Endothelial cell of umbilical vein (primary cell): ENCODE results near the gene ZNF774. TPM values are rescaled to one million over a fixed set of nuclear protein-coding genes. Genes with fewer than 3 reads are reported as not detected.

Experiments
- BruUV-seq: library from RNA; stranded (reverse); fragments of 400-500 nt; replicated peaks from 2 replicates; lab custom pipeline; 2021; lab: Mats Ljungman, UMichigan
- CTCF ChIA-PET: fragments of 300-600, 350-600 bp; sonication (Branson Sonifier 250); formaldehyde crosslinking; loops from one replicate; lab custom pipeline; 2021; ENCODE audit warnings: antibody characterized with exemption, inconsistent platforms; lab: Charles Lee
- POLR2A ChIA-PET: fragments of 300-600, 350-600 bp; sonication (Branson Sonifier 250); formaldehyde crosslinking; loops from one replicate; lab custom pipeline; 2021; ENCODE audit warnings: antibody characterized with exemption, inconsistent platforms; lab: Charles Lee
- DNase-seq: peaks from one replicate; pipeline ENCODE4 v3.0.0-alpha.2; 2011; ENCODE audit warnings: low read depth, low spot score
- FAIRE-seq: peaks from 2 replicates; lab custom pipeline; 2011; peaks lifted over from hg19 to GRCh38; lab: Jason Lieb, UNC
- H2AFZ ChIP-seq: 2 replicates; pipeline ENCODE4 v1.6.0; 2012; ENCODE audit warnings: low read depth, low read length, control low read depth, inconsistent platforms
- H3K27ac ChIP-seq: 2 replicates; pipeline ENCODE4 v1.5.1; 2011; ENCODE audit warnings: low read depth, mild to moderate bottlenecking, control low read depth, low read length, moderate library complexity; ENCODE audit not compliant: insufficient read depth
- H3K27me3 ChIP-seq, 2 experiments: 2 replicates each; pipeline versions ENCODE4 v1.6.0 to v1.6.1; 2011; ENCODE audit warnings: low read length in 2 of 2, mixed read lengths in 1 of 2; ENCODE audit not compliant: control insufficient read depth in 2 of 2, insufficient read depth in 2 of 2
- H3K36me3 ChIP-seq, 2 experiments: 2 replicates in 1 of 2; 3 replicates in 1 of 2; pipeline ENCODE4 v1.5.1; 2011; ENCODE audit warnings: low read length in 2 of 2, mild to moderate bottlenecking in 1 of 2, moderate library complexity in 1 of 2; ENCODE audit not compliant: control insufficient read depth in 2 of 2, insufficient read depth in 2 of 2; ENCODE audit errors: extremely low read depth in 1 of 2
- H3K4me1 ChIP-seq: 3 replicates; pipeline ENCODE4 v1.5.1; 2011; ENCODE audit warnings: mild to moderate bottlenecking, low read length; ENCODE audit not compliant: control insufficient read depth, insufficient read depth; ENCODE audit errors: extremely low read depth
- H3K4me2 ChIP-seq: 2 replicates; pipeline ENCODE4 v1.6.1; 2011; ENCODE audit warnings: low read length, control low read depth, mixed read lengths; ENCODE audit not compliant: insufficient read depth
- H3K4me3 ChIP-seq, 3 experiments: fragments of 200-600 bp in 1 of 3; sonication (generic), shearing (Covaris generic) in 1 of 3; replicated peaks in 1 of 3; 2 replicates each; pipeline ENCODE4 v1.5.1; 2011 to 2016; ENCODE audit warnings: control low read depth in 3 of 3, low read length in 3 of 3, mild to moderate bottlenecking in 2 of 3, inconsistent platforms in 1 of 3, low read depth in 1 of 3, moderate library complexity in 1 of 3; ENCODE audit not compliant: insufficient read depth in 1 of 3
- H3K79me2 ChIP-seq: 2 replicates; pipeline ENCODE4 v1.6.0; 2012; ENCODE audit warnings: low read length, inconsistent platforms; ENCODE audit not compliant: control insufficient read depth, insufficient read depth
- H3K9ac ChIP-seq: replicated peaks from 2 replicates; pipeline ENCODE3; 2011; ENCODE audit warnings: low read length, control low read depth; ENCODE audit not compliant: insufficient read depth; ENCODE audit errors: extremely low read depth
- H3K9me1 ChIP-seq: replicated peaks from 3 replicates; pipeline ENCODE4 v1.6.0; 2011; ENCODE audit warnings: mild to moderate bottlenecking, low read length; ENCODE audit not compliant: control insufficient read depth, insufficient read depth; ENCODE audit errors: extremely low read depth
- H3K9me3 ChIP-seq: replicated peaks from 2 replicates; pipeline ENCODE4 v1.5.1; 2012; ENCODE audit warnings: low read length, inconsistent platforms; ENCODE audit not compliant: control insufficient read depth, insufficient read depth
- H4K20me1 ChIP-seq: replicated peaks from 2 replicates; pipeline ENCODE3; 2011; ENCODE audit warnings: mild to moderate bottlenecking, low read length; ENCODE audit not compliant: control insufficient read depth, insufficient read depth; ENCODE audit errors: extremely low read depth
- CTCF ChIP-seq, 2 donors: IDR thresholded peaks; 1 replicate in 1 of 2; 2 replicates in 1 of 2; pipeline ENCODE4 v1.5.1; 2011; ENCODE audit warnings: low read length in 2 of 2, mild to moderate bottlenecking in 2 of 2, moderate library complexity in 2 of 2, control low read depth in 1 of 2, inconsistent platforms in 1 of 2, low read depth in 1 of 2; ENCODE audit not compliant: insufficient read depth in 1 of 2; ENCODE audit errors: extremely low read depth in 1 of 2
- EZH2 ChIP-seq: IDR thresholded peaks from 2 replicates; pipeline ENCODE4 v1.6.1; 2012; ENCODE audit warnings: borderline replicate concordance, low read depth, mild to moderate bottlenecking, moderate library complexity, low read length, inconsistent platforms; ENCODE audit not compliant: severe bottlenecking
- FOS ChIP-seq: IDR thresholded peaks from 2 replicates; pipeline ENCODE4 v1.6.1; 2011; ENCODE audit warnings: mild to moderate bottlenecking, low read length, moderate library complexity, borderline replicate concordance; ENCODE audit not compliant: insufficient read depth
- GATA2 ChIP-seq: IDR thresholded peaks from 2 replicates; pipeline ENCODE4 v1.7.0; 2011; ENCODE audit warnings: low read depth, mild to moderate bottlenecking, moderate library complexity, mixed read lengths, low read length; ENCODE audit not compliant: insufficient read length, insufficient read depth
- JUN ChIP-seq: IDR thresholded peaks from 2 replicates; pipeline ENCODE4 v1.6.1; 2011; ENCODE audit warnings: borderline replicate concordance, low read depth; ENCODE audit not compliant: insufficient read length, insufficient read depth
- MAX ChIP-seq: IDR thresholded peaks from 2 replicates; pipeline ENCODE4 v1.6.1; 2011; ENCODE audit not compliant: insufficient read depth, insufficient read length
- MYC ChIP-seq: IDR thresholded peaks from one replicate; pipeline ENCODE4 v1.6.1; 2011; ENCODE audit warnings: mild to moderate bottlenecking, low read depth, low read length
- POLR2A ChIP-seq: IDR thresholded peaks from 2 replicates; pipeline ENCODE4 v1.6.1; 2012; ENCODE audit warnings: low read depth, mild to moderate bottlenecking, control low read depth, low read length
- POLR2AphosphoS5 ChIP-seq: IDR thresholded peaks from 2 replicates; pipeline ENCODE4 v1.6.1; 2012; ENCODE audit warnings: low read depth, mild to moderate bottlenecking, control low read depth, low read length, moderate library complexity; ENCODE audit not compliant: insufficient read depth
- dilution Hi-C: fragments of 300-500 bp; cut with MboI; formaldehyde crosslinking; loops from one replicate; pipeline ENCODE4 v1.15.0; 2019; ENCODE audit warnings: low sequenced_read_pairs; ENCODE audit not compliant: extremely low pct_ligation_motif_present
- intact Hi-C: fragments of 100-400 bp; cut with micrococcal nuclease; formaldehyde crosslinking; loops from one replicate; pipeline ENCODE4 v1.10.0; 2022
- polyA plus RNA-seq, 4 experiments: library from polyadenylated mRNA; depleted of rRNA in 3 of 4; stranded (reverse) in 3 of 4; unstranded in 1 of 4; fragments of >200 nt; gene quantifications; 2 replicates each; pipeline versions ENCODE4 v1.2.1 to v1.2.3, GENCODE V29; 2011 to 2012; ENCODE audit warnings: missing spikeins in 1 of 4
- total RNA-seq: library from RNA; stranded (reverse); gene quantifications from 2 replicates; pipeline ENCODE4 v1.2.3, GENCODE V29; 2021

ZNF774 gene
- total and polyA plus RNA-seq, 2 donors (not counting 3 experiments of a cell fraction or from before 2014, with no cell fraction given): 0.98 to 2.6 TPM

DNA sequence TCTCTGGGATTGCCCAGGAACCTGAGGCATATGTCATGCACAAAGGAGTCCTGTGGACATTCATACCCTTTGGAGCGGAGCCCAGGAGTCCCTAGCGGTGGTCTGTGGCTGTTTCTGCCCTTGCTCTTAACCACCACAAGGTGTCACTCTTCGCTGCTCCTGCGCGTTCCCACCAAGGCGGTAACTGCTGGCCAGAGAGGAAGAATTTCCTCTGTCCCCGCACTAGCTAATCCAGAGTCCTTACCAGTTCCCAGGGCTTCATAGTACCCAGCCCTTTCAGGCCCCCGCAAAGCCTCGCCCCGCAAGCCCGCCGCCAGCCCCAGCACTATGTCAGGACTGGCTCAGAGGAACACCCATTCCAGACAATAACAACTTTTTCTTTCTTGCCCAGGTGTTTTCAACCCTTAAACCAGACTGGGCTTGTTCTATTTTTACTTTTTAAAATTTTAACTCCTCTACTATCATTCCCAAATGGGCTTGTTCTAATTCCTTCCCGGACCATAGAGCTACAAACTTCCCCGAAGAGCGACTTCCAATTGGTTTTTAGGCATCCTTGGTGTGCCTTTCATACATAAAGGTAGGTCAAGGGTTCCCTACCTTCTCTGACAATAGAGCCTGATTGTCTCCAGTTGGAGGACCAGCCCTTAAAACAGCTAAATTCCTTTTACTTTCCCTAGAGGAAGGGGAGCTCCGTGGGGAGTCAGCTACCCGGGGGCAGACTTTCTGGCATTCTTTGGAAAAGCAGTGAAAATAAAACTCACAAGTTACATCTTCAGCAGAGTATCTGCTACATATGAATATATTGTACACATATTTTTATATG is 31.8 kb upstream of the ZNF774 start:
- dilution Hi-C loops: no loop called here
- H3K9me1 ChIP-seq: no peaks in the 10 kb centered on the region
- intact Hi-C loops: loop anchor here (1.0 to 2.0 kb wide), 7 partner anchors 42 to 566 kb away; partner anchors contain the start of gene IQGAP1
- no peak overlapping the region for H3K4me3 ChIP-seq
- H4K20me1 ChIP-seq: no peaks in the 10 kb centered on the region
- H3K4me2 ChIP-seq: no peak overlapping the region
- peak overlapping the region; percentile 37 for H2AFZ ChIP-seq
- H3K36me3 ChIP-seq: no peaks in the 10 kb centered on the region
- FAIRE-seq: peak; percentile 95
- H3K9ac ChIP-seq: no peak overlapping the region
- no peaks in the 10 kb centered on the region for H3K27me3 ChIP-seq
- H3K27ac ChIP-seq: no peak overlapping the region
- no TSS peak for BruUV-seq
- no peaks in the 10 kb centered on the region for H3K79me2 ChIP-seq
- TF ChIP-seq POLR2AphosphoS5 (no peak), CTCF (IDR thresholded peaks at IDR 0.05; ENCODE audit: extremely low read depth in 1 of 2, insufficient read depth in 1 of 2, low read depth in 1 of 2, low read length in 2 of 2) (peak; percentile 97 to 98)
- H3K9me3 ChIP-seq: no peaks in the 10 kb centered on the region
- H3K4me1 ChIP-seq: peaks cover 3% of the 10 kb centered on the region
- ChIA-PET CTCF (interaction anchor here (0.5 to 5.3 kb wide), 62 partner anchors 9 to 611 kb away, joined by 3 to 148 read pairs (median 5); partner anchors contain the start of genes IQGAP1 and ZNF774), POLR2A (interaction anchor here (0.6 to 1.2 kb wide), 2 partner anchors 159 to 312 kb away, joined by 3 to 7 read pairs; no protein-coding TSS in a partner anchor)
- peak; percentile 91 for DNase-seq

DNA sequence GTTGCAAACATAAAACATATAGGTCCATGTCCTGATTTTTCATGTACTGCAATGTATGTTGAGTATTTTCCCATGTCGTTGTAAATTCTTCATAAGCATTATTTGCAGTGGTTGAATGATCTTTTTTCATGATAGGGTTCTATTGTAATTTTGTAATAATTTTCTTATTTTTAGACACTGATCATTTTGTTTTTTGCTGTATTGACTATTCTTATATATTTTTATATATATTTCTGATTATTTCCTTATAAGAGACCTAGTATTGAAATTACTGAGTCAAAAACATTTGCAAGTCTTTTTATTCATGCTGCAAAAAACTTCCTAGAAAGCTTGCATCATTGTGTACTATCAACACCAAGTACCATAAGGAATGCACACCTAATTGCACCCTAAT is 31.2 kb upstream of the ZNF774 start:
- H3K79me2 ChIP-seq: no peaks in the 10 kb centered on the region
- H2AFZ ChIP-seq: no peak overlapping the region
- BruUV-seq: no TSS peak
- FAIRE-seq (no peak), DNase-seq (no peak)
- CTCF ChIA-PET: interaction anchor here (0.7 to 5.3 kb wide), 22 partner anchors 10 to 611 kb away, joined by 3 to 148 read pairs (median 9); partner anchors contain the start of gene IQGAP1
- H3K27ac ChIP-seq: no peak overlapping the region
- intact Hi-C loops: loop anchor here (1.0 to 2.0 kb wide), 7 partner anchors 41 to 565 kb away; partner anchors contain the start of gene IQGAP1
- H3K4me3 ChIP-seq: no peak overlapping the region
- H4K20me1 ChIP-seq: no peaks in the 10 kb centered on the region
- no peaks in the 10 kb centered on the region for H3K9me3 ChIP-seq
- dilution Hi-C loops: no loop called here
- POLR2A ChIA-PET: no interaction called here
- TF ChIP-seq POLR2A: no peak
- no peak for TF ChIP-seq FOS
- TF ChIP-seq MAX: no peak
- TF ChIP-seq EZH2: no peak
- TF ChIP-seq MYC: no peak
- TF ChIP-seq GATA2: no peak
- TF ChIP-seq POLR2AphosphoS5: no peak
- no peak for TF ChIP-seq JUN
- TF ChIP-seq CTCF (IDR thresholded peaks at IDR 0.05; ENCODE audit: extremely low read depth in 1 of 2, insufficient read depth in 1 of 2, low read depth in 1 of 2, low read length in 2 of 2): no peak
- H3K36me3 ChIP-seq: no peaks in the 10 kb centered on the region
- peaks cover 3% of the 10 kb centered on the region for H3K4me1 ChIP-seq
- no peak overlapping the region for H3K4me2 ChIP-seq
- no peak overlapping the region for H3K9ac ChIP-seq
- no peaks in the 10 kb centered on the region for H3K27me3 ChIP-seq
- H3K9me1 ChIP-seq: no peaks in the 10 kb centered on the region
